ENCODE results near the gene FBH1.

FBH1 gene

GRCh38 chr10:5887641-5888040 is 2.4 kb upstream of the FBH1 start:
- FAIRE-seq = no peak
- TF ChIP-seq, protein P1, sequence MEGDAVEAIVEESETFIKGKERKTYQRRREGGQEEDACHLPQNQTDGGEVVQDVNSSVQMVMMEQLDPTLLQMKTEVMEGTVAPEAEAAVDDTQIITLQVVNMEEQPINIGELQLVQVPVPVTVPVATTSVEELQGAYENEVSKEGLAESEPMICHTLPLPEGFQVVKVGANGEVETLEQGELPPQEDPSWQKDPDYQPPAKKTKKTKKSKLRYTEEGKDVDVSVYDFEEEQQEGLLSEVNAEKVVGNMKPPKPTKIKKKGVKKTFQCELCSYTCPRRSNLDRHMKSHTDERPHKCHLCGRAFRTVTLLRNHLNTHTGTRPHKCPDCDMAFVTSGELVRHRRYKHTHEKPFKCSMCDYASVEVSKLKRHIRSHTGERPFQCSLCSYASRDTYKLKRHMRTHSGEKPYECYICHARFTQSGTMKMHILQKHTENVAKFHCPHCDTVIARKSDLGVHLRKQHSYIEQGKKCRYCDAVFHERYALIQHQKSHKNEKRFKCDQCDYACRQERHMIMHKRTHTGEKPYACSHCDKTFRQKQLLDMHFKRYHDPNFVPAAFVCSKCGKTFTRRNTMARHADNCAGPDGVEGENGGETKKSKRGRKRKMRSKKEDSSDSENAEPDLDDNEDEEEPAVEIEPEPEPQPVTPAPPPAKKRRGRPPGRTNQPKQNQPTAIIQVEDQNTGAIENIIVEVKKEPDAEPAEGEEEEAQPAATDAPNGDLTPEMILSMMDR (IDR thresholded peaks at IDR 0.05; ENCODE audit: insufficient read depth, missing control alignments) = no peak

GRCh38 chr10:5888351-5888750 is 1.7 kb upstream of the FBH1 start:
- TF ChIP-seq, protein P1 (IDR thresholded peaks at IDR 0.05; ENCODE audit: insufficient read depth, missing control alignments) = no peak
- FAIRE-seq = no peak
- no peak for DNase-seq (ENCODE audit: insufficient read length, low spot score)

More at GRCh38 chr10:5887641-5888040, 2.4 kb upstream of the FBH1 start:
- no peak for DNase-seq (ENCODE audit: insufficient read length, low spot score)

GRCh38 chr10:5888843-5889623 is 1.0 kb upstream of the FBH1 start:
- TF ChIP-seq, protein P1 (IDR thresholded peaks at IDR 0.05; ENCODE audit: insufficient read depth, missing control alignments) = no peak
- FAIRE-seq (no peak), DNase-seq (ENCODE audit: insufficient read length, low spot score) (no peak)

- DNase-seq (ENCODE audit: insufficient read length, low spot score) (no peak), FAIRE-seq (no peak)
- TF ChIP-seq, protein P1 (IDR thresholded peaks at IDR 0.05; ENCODE audit: insufficient read depth, missing control alignments) = no peak
Observed at GRCh38 chr10:5890452-5890915, 441 bp downstream of the FBH1 start.

DNA sequence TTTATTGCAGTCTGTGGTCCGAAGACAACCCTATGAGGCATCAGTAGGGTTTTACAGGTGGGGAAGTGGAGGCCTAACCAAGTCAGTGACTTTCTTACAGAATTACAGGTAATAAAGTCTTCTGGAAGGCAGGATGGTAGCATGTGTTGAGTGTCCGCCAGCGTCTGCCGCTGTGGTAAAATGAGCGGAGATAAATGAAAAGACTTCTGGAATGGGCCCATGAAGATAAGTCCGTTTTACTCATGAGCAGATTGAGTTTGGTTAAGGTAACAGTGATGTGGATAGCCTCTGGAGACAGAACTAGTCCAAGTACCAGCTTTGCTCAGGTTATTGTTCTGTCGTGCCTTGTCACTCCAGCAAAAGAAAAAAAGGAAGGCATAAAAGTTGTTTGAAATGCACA is 966 bp downstream of the FBH1 start:
- TF ChIP-seq, protein P1 (IDR thresholded peaks at IDR 0.05; ENCODE audit: insufficient read depth, missing control alignments) = no peak
- DNase-seq (ENCODE audit: insufficient read length, low spot score) = no peak
- no peak for FAIRE-seq

- FAIRE-seq (no peak), DNase-seq (ENCODE audit: insufficient read length, low spot score) (no peak)
- TF ChIP-seq, protein P1 (IDR thresholded peaks at IDR 0.05; ENCODE audit: insufficient read depth, missing control alignments) = no peak
Observed at GRCh38 chr10:5892007-5892406, 2.0 kb downstream of the FBH1 start.

DNA sequence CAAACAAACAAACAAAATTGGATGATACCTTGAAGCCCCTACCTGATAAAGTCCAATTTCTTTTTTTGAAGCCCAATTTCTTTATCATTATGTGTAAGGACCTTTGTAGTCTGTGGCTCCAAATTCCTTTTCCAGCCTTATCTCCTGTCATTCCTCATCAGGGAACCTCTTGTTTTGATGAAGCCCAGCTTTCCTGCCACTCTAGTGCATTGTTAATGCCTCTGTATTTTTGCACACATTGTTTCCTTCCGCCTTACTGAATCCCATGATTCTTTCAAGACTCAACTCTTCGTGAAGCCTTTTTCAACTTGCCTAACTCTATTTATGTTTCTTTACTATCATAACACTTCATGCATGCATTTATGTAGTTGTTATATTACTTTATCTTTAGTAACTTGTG is 3.3 kb downstream of the FBH1 start:
- no peak for DNase-seq (ENCODE audit: insufficient read length, low spot score)
- TF ChIP-seq, protein P1 (IDR thresholded peaks at IDR 0.05; ENCODE audit: insufficient read depth, missing control alignments) = no peak
- FAIRE-seq = no peak
